DOHH2 (cell line): ENCODE measurements around the gene ANXA6.

ENCODE experiments used
- H3F3A ChIP-seq: fragments of 200-600 bp; sonication (generic), shearing (Covaris generic); 2 replicates; pipeline ENCODE4 v1.6.0; 2016; ENCODE audit warnings: antibody characterized with exemption, mild to moderate bottlenecking; ENCODE audit not compliant: control insufficient read depth, insufficient read depth
- H3K27ac ChIP-seq: fragments of 200-600 bp; sonication (generic); 2 replicates; pipeline ENCODE4 v1.5.1; 2014; ENCODE audit warnings: low read depth, mild to moderate bottlenecking, low read length, moderate library complexity
- H3K27me3 ChIP-seq: fragments of 200-600 bp; sonication (generic); 2 replicates; pipeline ENCODE4 v1.6.1; 2014; ENCODE audit warnings: mild to moderate bottlenecking, low read length, mixed read lengths; ENCODE audit not compliant: control insufficient read depth
- H3K36me3 ChIP-seq: fragments of 200-600 bp; sonication (generic); 2 replicates; pipeline ENCODE4 v1.6.1; 2014; ENCODE audit warnings: mild to moderate bottlenecking, low read length, moderate library complexity, mixed read lengths; ENCODE audit not compliant: control insufficient read depth
- H3K4me1 ChIP-seq: fragments of 200-600 bp; sonication (generic); 2 replicates; pipeline ENCODE4 v1.6.1; 2014; ENCODE audit warnings: mild to moderate bottlenecking, low read length, mixed read lengths; ENCODE audit not compliant: control insufficient read depth
- H3K4me2 ChIP-seq: fragments of 200-600 bp; sonication (generic); 2 replicates; pipeline ENCODE4 v1.6.0; 2014; ENCODE audit warnings: mild to moderate bottlenecking, low read length, moderate library complexity
- H3K4me3 ChIP-seq: fragments of 200-600 bp; sonication (generic); 2 replicates; pipeline ENCODE4 v1.5.1; 2014; ENCODE audit warnings: mild to moderate bottlenecking, low read length, mixed read lengths
- H3K79me2 ChIP-seq: fragments of 200-600 bp; sonication (generic); 2 replicates; pipeline ENCODE4 v1.6.1; 2014; ENCODE audit warnings: mild to moderate bottlenecking, low read length, mixed read lengths; ENCODE audit not compliant: control insufficient read depth
- H3K9me2 ChIP-seq: fragments of 200-600 bp; sonication (generic); replicated peaks from 2 replicates; pipeline ENCODE4 v1.6.1; 2014; ENCODE audit warnings: mild to moderate bottlenecking, low read length, mixed read lengths; ENCODE audit not compliant: control insufficient read depth
- H3K9me3 ChIP-seq: fragments of 200-600 bp; sonication (generic); 2 replicates; pipeline ENCODE4 v1.6.1; 2014; ENCODE audit warnings: antibody characterized with exemption, low read length, mixed read lengths; ENCODE audit not compliant: control insufficient read depth, insufficient read depth
- H4K20me1 ChIP-seq: fragments of 200-600 bp; sonication (generic); 2 replicates; pipeline ENCODE4 v1.6.0; 2014; ENCODE audit warnings: low read depth, mild to moderate bottlenecking, antibody characterized with exemption, low read length, moderate library complexity; ENCODE audit not compliant: control insufficient read depth, insufficient read depth
- CTCF ChIP-seq: fragments of 200-600 bp; sonication (generic); IDR thresholded peaks from one replicate; pipeline ENCODE4 v1.5.1; 2014; ENCODE audit warnings: antibody characterized with exemption, mild to moderate bottlenecking, low read depth, low read length; ENCODE audit not compliant: poor library complexity, severe bottlenecking
- EZH2phosphoT487 ChIP-seq: fragments of 200-600 bp; sonication (generic); IDR thresholded peaks from 2 replicates; pipeline ENCODE4 v1.6.1; 2017; ENCODE audit warnings: borderline replicate concordance, mild to moderate bottlenecking, antibody characterized with exemption, low read length, moderate library complexity, mixed read lengths

ANXA6 gene

GRCh38 chr5:151093476-151093889, 64.1 kb downstream of the ANXA6 start:
- Histone ChIP-seq H3F3A (no peaks in the 10 kb centered on the region), H3K9me3 (no peaks in the 10 kb centered on the region), H3K9me2 (no peaks in the 10 kb centered on the region), H3K4me3 (peak overlapping the region; percentile 34), H4K20me1 (no peaks in the 10 kb centered on the region), H3K4me1 (peaks cover 42% of the 10 kb centered on the region), H3K79me2 (no peaks in the 10 kb centered on the region), H3K27ac (no peak overlapping the region), H3K27me3 (no peaks in the 10 kb centered on the region; the same call in 1 of the 2 replicates), H3K36me3 (no peaks in the 10 kb centered on the region), H3K4me2 (peak overlapping the region; percentile 52)
- TF ChIP-seq EZH2phosphoT487 (no peak), CTCF (no peak)

GRCh38 chr5:151092762-151093161, 64.8 kb downstream of the ANXA6 start:
- no peaks in the 10 kb centered on the region for H3K9me3 ChIP-seq
- no peak for TF ChIP-seq EZH2phosphoT487
- TF ChIP-seq CTCF = no peak
- no peaks in the 10 kb centered on the region for H3K27me3 ChIP-seq
- H3K4me3 ChIP-seq = no peak overlapping the region
- H3K79me2 ChIP-seq = no peaks in the 10 kb centered on the region
- H3K4me2 ChIP-seq = no peak overlapping the region
- no peaks in the 10 kb centered on the region for H3K36me3 ChIP-seq
- peaks cover 34% of the 10 kb centered on the region for H3K4me1 ChIP-seq
- no peaks in the 10 kb centered on the region for H3F3A ChIP-seq
- no peaks in the 10 kb centered on the region for H3K9me2 ChIP-seq
- H4K20me1 ChIP-seq = no peaks in the 10 kb centered on the region
- no peak overlapping the region for H3K27ac ChIP-seq

GRCh38 chr5:151089726-151090125, 67.9 kb downstream of the ANXA6 start:
- H4K20me1 ChIP-seq = no peaks in the 10 kb centered on the region
- no peaks in the 10 kb centered on the region for H3F3A ChIP-seq
- H3K36me3 ChIP-seq = no peaks in the 10 kb centered on the region
- no peaks in the 10 kb centered on the region for H3K79me2 ChIP-seq
- H3K27ac ChIP-seq = no peak overlapping the region
- peaks cover 48% of the 10 kb centered on the region for H3K4me1 ChIP-seq
- H3K4me3 ChIP-seq = no peak overlapping the region
- no peaks in the 10 kb centered on the region for H3K9me3 ChIP-seq
- H3K27me3 ChIP-seq = no peaks in the 10 kb centered on the region
- no peaks in the 10 kb centered on the region for H3K9me2 ChIP-seq
- no peak overlapping the region for H3K4me2 ChIP-seq
- no peak for TF ChIP-seq EZH2phosphoT487
- TF ChIP-seq CTCF = no peak

GRCh38 chr5:151088986-151089385, 68.6 kb downstream of the ANXA6 start:
- no peaks in the 10 kb centered on the region for H3F3A ChIP-seq
- no peaks in the 10 kb centered on the region for H3K27me3 ChIP-seq
- H3K9me2 ChIP-seq = no peaks in the 10 kb centered on the region
- H3K4me2 ChIP-seq = no peak overlapping the region
- no peaks in the 10 kb centered on the region for H4K20me1 ChIP-seq
- H3K4me3 ChIP-seq = no peak overlapping the region
- no peak overlapping the region for H3K27ac ChIP-seq
- H3K36me3 ChIP-seq = no peaks in the 10 kb centered on the region
- H3K4me1 ChIP-seq = peaks cover 41% of the 10 kb centered on the region
- no peaks in the 10 kb centered on the region for H3K9me3 ChIP-seq
- no peaks in the 10 kb centered on the region for H3K79me2 ChIP-seq
- TF ChIP-seq EZH2phosphoT487 (no peak), CTCF (no peak)
